Uterus (tissue), 2 donors: ENCODE measurements around the gene EFHB.

Experiments
- CTCF ChIP-seq, 4 experiments: fragments of 200-600 bp in 2 of 4; fragments of 450-650 bp in 2 of 4; sonication (generic) in 2 of 4; IDR thresholded peaks; one replicate each; pipeline ENCODE4 v1.5.1; 2016 to 2019; ENCODE audit warnings: antibody characterized with exemption in 4 of 4, mild to moderate bottlenecking in 2 of 4, moderate library complexity in 1 of 4
- POLR2A ChIP-seq, 2 donors: fragments of 450-650 bp; IDR thresholded peaks; one replicate each; pipeline ENCODE4 v1.6.1; 2016; ENCODE audit warnings: antibody characterized with exemption in 2 of 2, mild to moderate bottlenecking in 1 of 2, moderate library complexity in 1 of 2

- TF ChIP-seq CTCF (IDR thresholded peaks at IDR 0.05) (no peak), POLR2A (IDR thresholded peaks at IDR 0.05) (no peak)
Observed at GRCh38 chr3:19931767-19932188, 2.2 kb downstream of the EFHB start.
